Gastroesophageal sphincter (tissue), 4 donors: Measurements from ENCODE around the gene DOCK2. TPM values are rescaled to one million over a fixed set of nuclear protein-coding genes. Genes with fewer than 3 reads are reported as not detected.

Experiments used
- ATAC-seq: fragments of 150-250 bp; one replicate; pipeline ENCODE4 v1.9.1; 2016; ENCODE audit warnings: mild to moderate bottlenecking, moderate library complexity
- H3K27ac ChIP-seq, 4 donors: fragments of 200-600 bp; sonication (generic) in 3 of 4; 1 replicate in 3 of 4; 2 replicates in 1 of 4; pipeline ENCODE4 v1.5.1; 2016 to 2019
- H3K27me3 ChIP-seq: fragments of 200-600 bp; sonication (generic); one replicate; pipeline ENCODE4 v1.5.1; 2019
- H3K36me3 ChIP-seq, 2 donors: fragments of 200-600 bp; sonication (generic); one replicate each; pipeline ENCODE4 v1.5.1; 2019; ENCODE audit warnings: control low read depth in 1 of 2
- H3K4me1 ChIP-seq, 3 donors: fragments of 200-600 bp; sonication (generic); 1 replicate in 2 of 3; 2 replicates in 1 of 3; pipeline ENCODE4 v1.5.1; 2016 to 2019; ENCODE audit warnings: control low read depth in 2 of 3
- H3K4me3 ChIP-seq, 2 donors: fragments of 200-600 bp; sonication (generic); one replicate each; pipeline ENCODE4 v1.5.1; 2019; ENCODE audit warnings: mild to moderate bottlenecking in 1 of 2, moderate library complexity in 1 of 2
- H3K9me3 ChIP-seq, 3 donors: fragments of 200-600 bp; sonication (generic); one replicate each; pipeline ENCODE4 v1.5.1; 2017 to 2019; ENCODE audit warnings: control low read depth in 2 of 3
- CTCF ChIP-seq, 4 experiments: fragments of 200-600 bp in 2 of 4; fragments of 450-650 bp in 2 of 4; sonication (generic) in 1 of 4; IDR thresholded peaks; one replicate each; pipeline ENCODE4 v1.5.1; 2017 to 2019; ENCODE audit warnings: antibody characterized with exemption in 4 of 4, mild to moderate bottlenecking in 2 of 4, moderate library complexity in 2 of 4
- EP300 ChIP-seq: sonication (generic); formaldehyde crosslinking; IDR thresholded peaks from one replicate; pipeline ENCODE4 v1.6.1; 2017; ENCODE audit warnings: antibody characterized with exemption, mild to moderate bottlenecking
- POLR2A ChIP-seq, 2 donors: fragments of 450-650 bp; IDR thresholded peaks; one replicate each; pipeline ENCODE4 v1.6.1; 2017; ENCODE audit warnings: antibody characterized with exemption in 2 of 2, mild to moderate bottlenecking in 2 of 2, moderate library complexity in 1 of 2
- POLR2AphosphoS5 ChIP-seq: sonication (generic); formaldehyde crosslinking; IDR thresholded peaks from one replicate; pipeline ENCODE4 v1.6.1; 2017; ENCODE audit warnings: antibody characterized with exemption
- WGBS, 2 donors: methylation state at CpG; one replicate each; pipeline ENCODE4 v1.1.5; 2018; ENCODE audit warnings: low coverage in 1 of 2; 5-methylcytosine and 5-hydroxymethylcytosine counted together
- total RNA-seq, 4 donors: library from RNA; depleted of rRNA; stranded (reverse); fragments of >200 nt; gene quantifications; one replicate each; pipeline ENCODE4 v1.1.0, GENCODE V29; 2016

Gene DOCK2
- total RNA-seq, 4 donors from 2014 or later = 9.3 to 20.6 (median 11.8) TPM

- H3K27me3 ChIP-seq = peaks cover 7% of the 10 kb centered on the region
- H3K4me1 ChIP-seq = no peaks in the 10 kb centered on the region
- WGBS, 2 donors = 69 to 74% methylated on average over 5 to 7 of the region's 7 CpGs
- ATAC-seq = no peak
- H3K9me3 ChIP-seq = no peaks in the 10 kb centered on the region
- H3K4me3 ChIP-seq = no peak overlapping the region
- TF ChIP-seq EP300 (no peak), POLR2A (IDR thresholded peaks at IDR 0.05) (no peak), CTCF (IDR thresholded peaks at IDR 0.05) (no peak), POLR2AphosphoS5 (no peak)
- no peak overlapping the region for H3K27ac ChIP-seq
- no peaks in the 10 kb centered on the region for H3K36me3 ChIP-seq
These were observed 141.8 kb downstream of the DOCK2 start for GRCh38 chr5:169778622-169779596.

GRCh38 chr5:169781420-169782345, 144.6 kb downstream of the DOCK2 start:
- Histone ChIP-seq H3K27me3 (peaks cover 7% of the 10 kb centered on the region), H3K27ac (no peak overlapping the region), H3K9me3 (no peaks in the 10 kb centered on the region), H3K4me3 (no peak overlapping the region), H3K4me1 (no peaks in the 10 kb centered on the region), H3K36me3 (no peaks in the 10 kb centered on the region)
- WGBS, 2 donors = 50 to 78% methylated on average over 2 of the region's 6 CpGs
- ATAC-seq = no peak
- TF ChIP-seq EP300 (no peak), POLR2A (IDR thresholded peaks at IDR 0.05) (no peak), POLR2AphosphoS5 (no peak), CTCF (IDR thresholded peaks at IDR 0.05) (no peak)

GRCh38 chr5:169785771-169786618, 148.9 kb downstream of the DOCK2 start:
- WGBS, 2 donors = 62 to 64% methylated on average over 5 of the region's 5 CpGs
- no peak for TF ChIP-seq POLR2A (IDR thresholded peaks at IDR 0.05)
- no peak for TF ChIP-seq EP300
- Histone ChIP-seq H3K4me3 (no peak overlapping the region), H3K9me3 (no peaks in the 10 kb centered on the region), H3K4me1 (no peaks in the 10 kb centered on the region), H3K36me3 (no peaks in the 10 kb centered on the region), H3K27me3 (peaks cover 5% of the 10 kb centered on the region), H3K27ac (no peak overlapping the region)
- no peak for ATAC-seq

GRCh38 chr5:169788168-169788567, 151.1 kb downstream of the DOCK2 start:
- H3K9me3 ChIP-seq = no peaks in the 10 kb centered on the region
- no peak overlapping the region for H3K4me3 ChIP-seq
- H3K36me3 ChIP-seq = no peaks in the 10 kb centered on the region
- ATAC-seq = no peak
- H3K4me1 ChIP-seq = no peaks in the 10 kb centered on the region
- no peak overlapping the region for H3K27ac ChIP-seq
- 46 to 71% methylated on average over 5 of the region's 5 CpGs for WGBS, 2 donors
- H3K27me3 ChIP-seq = no peaks in the 10 kb centered on the region
- TF ChIP-seq CTCF (IDR thresholded peaks at IDR 0.05) = no peak
- no peak for TF ChIP-seq POLR2A (IDR thresholded peaks at IDR 0.05)
- TF ChIP-seq POLR2AphosphoS5 = no peak
- no peak for TF ChIP-seq EP300
